GM23248 (cell line): ENCODE data around the gene KDM6A. TPM values are rescaled to one million over a fixed set of nuclear protein-coding genes. Genes with fewer than 3 reads are reported as not detected.
"Not testable (repeated sequence)": the region's sequence is repeated elsewhere in the genome, so short reads cannot be mapped to it uniquely, and the experiment has no call there.

Source experiments
- DNase-seq: peaks from one replicate; pipeline ENCODE4 v3.0.0-alpha.2; 2015
- H2AFZ ChIP-seq: fragments of 200-600 bp; sonication (generic); 2 replicates; pipeline ENCODE4 v1.6.1; 2016; ENCODE audit warnings: antibody characterized with exemption
- H3F3A ChIP-seq: fragments of 200-600 bp; sonication (generic); 2 replicates; pipeline ENCODE4 v1.6.1; 2016; ENCODE audit warnings: mild to moderate bottlenecking, antibody characterized with exemption, mixed run types; ENCODE audit not compliant: insufficient read depth
- H3K27ac ChIP-seq: fragments of 200-600 bp; sonication (generic); 2 replicates; pipeline ENCODE4 v1.5.1; 2016; ENCODE audit warnings: mild to moderate bottlenecking
- H3K27me3 ChIP-seq: fragments of 200-600 bp; sonication (generic); replicated peaks from 2 replicates; pipeline ENCODE4 v1.6.1; 2016; ENCODE audit warnings: mild to moderate bottlenecking; ENCODE audit not compliant: insufficient read depth
- H3K36me3 ChIP-seq: fragments of 200-600 bp; sonication (generic); 2 replicates; pipeline ENCODE4 v1.6.1; 2016; ENCODE audit warnings: low read depth, mild to moderate bottlenecking
- H3K4me1 ChIP-seq: fragments of 200-600 bp; sonication (generic); 2 replicates; pipeline ENCODE4 v1.6.1; 2016; ENCODE audit warnings: mild to moderate bottlenecking; ENCODE audit not compliant: insufficient read depth
- H3K4me2 ChIP-seq: fragments of 200-600 bp; sonication (generic); one replicate; pipeline ENCODE4 v1.6.1; 2016; ENCODE audit warnings: mild to moderate bottlenecking; ENCODE audit not compliant: unreplicated experiment
- H3K4me3 ChIP-seq: fragments of 200-600 bp; sonication (generic); 2 replicates; pipeline ENCODE4 v1.5.1; 2016; ENCODE audit warnings: mild to moderate bottlenecking
- H3K79me2 ChIP-seq: fragments of 200-600 bp; sonication (generic); 2 replicates; pipeline ENCODE4 v1.6.1; 2016; ENCODE audit warnings: mild to moderate bottlenecking; ENCODE audit not compliant: insufficient read depth
- H3K9ac ChIP-seq: fragments of 200-600 bp; sonication (generic); 2 replicates; pipeline ENCODE4 v1.6.1; 2016; ENCODE audit warnings: mild to moderate bottlenecking
- H3K9me2 ChIP-seq: fragments of 200-600 bp; sonication (generic); 2 replicates; pipeline ENCODE4 v1.6.1; 2016; ENCODE audit warnings: mixed run types, mild to moderate bottlenecking, moderate library complexity; ENCODE audit not compliant: insufficient read depth
- H3K9me3 ChIP-seq: fragments of 200-600 bp; sonication (generic); one replicate; pipeline ENCODE4 v1.6.1; 2017; ENCODE audit warnings: low read depth
- H4K20me1 ChIP-seq: fragments of 200-600 bp; sonication (generic); 2 replicates; pipeline ENCODE4 v1.6.0; 2016; ENCODE audit not compliant: insufficient read depth
- EZH2 ChIP-seq: fragments of 200-600 bp; sonication (generic); IDR thresholded peaks from 2 replicates; pipeline ENCODE4 v1.6.1; 2018; ENCODE audit warnings: antibody characterized with exemption, mild to moderate bottlenecking; ENCODE audit not compliant: insufficient read depth, poor library complexity, severe bottlenecking
- EZH2phosphoT487 ChIP-seq: fragments of 200-600 bp; sonication (generic); IDR thresholded peaks from 2 replicates; pipeline ENCODE4 v1.6.1; 2018; ENCODE audit warnings: antibody characterized with exemption, moderate library complexity, mild to moderate bottlenecking, low read depth; ENCODE audit not compliant: insufficient read depth
- WGBS, 2 experiments: methylation state at CpG; one replicate each; pipeline ENCODE4 v1.1.6; 2015 to 2017; ENCODE audit warnings: low lambda C conversion rate in 2 of 2, low coverage in 1 of 2; ENCODE audit errors: missing lambda C conversion rate in 2 of 2; 5-methylcytosine and 5-hydroxymethylcytosine counted together
- in situ Hi-C: fragments of 300-500 bp; cut with MboI; formaldehyde crosslinking; loops from 2 replicates; pipeline ENCODE4 v1.15.0; 2020
- polyA plus RNA-seq: library from polyadenylated mRNA; unstranded; fragments of >200 nt; fragmentation: Nextera tagmentation; extraction: Ambion mirVana; gene quantifications from 2 replicates; pipeline ENCODE4 v1.2.1, GENCODE V29; 2016
- total RNA-seq: library from RNA; depleted of rRNA; stranded (reverse); fragments of >200 nt; shearing (Covaris generic); gene quantifications from 2 replicates; pipeline ENCODE4 v1.2.3, GENCODE V29; 2014

The KDM6A gene
- total and polyA plus RNA-seq, 2 experiments from 2014 or later = 5.8 to 12.0 TPM

GRCh38 chrX:44938111-44938510, 65.1 kb downstream of the KDM6A start:
- Histone ChIP-seq H3K4me1 (no peaks in the 10 kb centered on the region), H3K4me2 (no peak overlapping the region), H3K9me3 (no peaks in the 10 kb centered on the region), H4K20me1 (no peaks in the 10 kb centered on the region; the same call in 1 of the 2 replicates), H3F3A (no peaks in the 10 kb centered on the region), H3K36me3 (no peaks in the 10 kb centered on the region), H3K79me2 (peaks cover 100% of the 10 kb centered on the region), H3K27ac (no peak overlapping the region), H2AFZ (no peak overlapping the region), H3K27me3 (no peaks in the 10 kb centered on the region), H3K4me3 (no peak overlapping the region), H3K9ac (no peak overlapping the region), H3K9me2 (no peaks in the 10 kb centered on the region)
- 96 to 98% methylated on average over 4 of the region's 4 CpGs for WGBS, 2 experiments
- TF ChIP-seq EZH2 (no peak), EZH2phosphoT487 (no peak)
- DNase-seq = no peak
- in situ Hi-C loops = no loop called here

- DNase-seq, H3K9ac ChIP-seq, H3K4me2 ChIP-seq, H3F3A ChIP-seq, H3K9me2 ChIP-seq, H3K36me3 ChIP-seq, H2AFZ ChIP-seq, in situ Hi-C loops, H3K27ac ChIP-seq, H3K4me3 ChIP-seq, H3K4me1 ChIP-seq, H3K9me3 ChIP-seq, H4K20me1 ChIP-seq, H3K27me3 ChIP-seq: not testable (repeated sequence)
- 89 to 98% methylated on average over 4 to 12 of the region's 12 CpGs for WGBS, 2 experiments
- H3K79me2 ChIP-seq = peaks cover 100% of the 10 kb centered on the region
Measured at GRCh38 chrX:44940541-44940940, 67.6 kb downstream of the KDM6A start.

- in situ Hi-C loops = no loop called here
- no peaks in the 10 kb centered on the region for H3K36me3 ChIP-seq
- no peaks in the 10 kb centered on the region for H3K4me1 ChIP-seq
- no peak for DNase-seq
- peaks cover 100% of the 10 kb centered on the region for H3K79me2 ChIP-seq
- no peaks in the 10 kb centered on the region for H3K9me3 ChIP-seq
- no peak overlapping the region for H3K4me3 ChIP-seq
- no peaks in the 10 kb centered on the region for H3F3A ChIP-seq
- 91 to 96% methylated on average over 3 of the region's 3 CpGs for WGBS, 2 experiments
- no peak overlapping the region for H2AFZ ChIP-seq
- no peak for TF ChIP-seq EZH2
- TF ChIP-seq EZH2phosphoT487 = no peak
- no peaks in the 10 kb centered on the region; the same call in 1 of the 2 replicates for H4K20me1 ChIP-seq
- H3K4me2 ChIP-seq = no peak overlapping the region
- H3K9ac ChIP-seq = no peak overlapping the region
- H3K27ac ChIP-seq = no peak overlapping the region
- no peaks in the 10 kb centered on the region for H3K27me3 ChIP-seq
- no peaks in the 10 kb centered on the region for H3K9me2 ChIP-seq
Measured at GRCh38 chrX:44943007-44943406, 70.0 kb downstream of the KDM6A start.

- Histone ChIP-seq H3K9me2 (no peaks in the 10 kb centered on the region), H3K4me3 (no peak overlapping the region), H3K4me1 (no peaks in the 10 kb centered on the region), H3K36me3 (no peaks in the 10 kb centered on the region), H3K9ac (no peak overlapping the region), H3F3A (no peaks in the 10 kb centered on the region), H2AFZ (no peak overlapping the region), H4K20me1 (no peaks in the 10 kb centered on the region; the same call in 1 of the 2 replicates), H3K27me3 (no peaks in the 10 kb centered on the region), H3K4me2 (no peak overlapping the region), H3K9me3 (no peaks in the 10 kb centered on the region), H3K79me2 (peaks cover 100% of the 10 kb centered on the region), H3K27ac (no peak overlapping the region)
- TF ChIP-seq EZH2 (no peak), EZH2phosphoT487 (no peak)
- 100% methylated on average over 1 of the region's 1 CpG for WGBS, 2 experiments
- DNase-seq = no peak
- in situ Hi-C loops = no loop called here
Measured at GRCh38 chrX:44944894-44945293, 71.9 kb downstream of the KDM6A start.

- Histone ChIP-seq H3K9ac (no peak overlapping the region), H3K9me3 (no peaks in the 10 kb centered on the region), H3K4me2 (no peak overlapping the region), H4K20me1 (no peaks in the 10 kb centered on the region), H3K27me3 (no peaks in the 10 kb centered on the region), H3F3A (no peaks in the 10 kb centered on the region), H3K4me3 (no peak overlapping the region), H3K9me2 (no peaks in the 10 kb centered on the region), H3K79me2 (peaks cover 100% of the 10 kb centered on the region), H3K27ac (no peak overlapping the region), H3K4me1 (no peaks in the 10 kb centered on the region), H2AFZ (no peak overlapping the region), H3K36me3 (no peaks in the 10 kb centered on the region)
- in situ Hi-C loops = no loop called here
- 92 to 96% methylated on average over 3 to 4 of the region's 4 CpGs for WGBS, 2 experiments
- TF ChIP-seq EZH2phosphoT487 = no peak
- TF ChIP-seq EZH2 = no peak
- no peak for DNase-seq
Measured at GRCh38 chrX:44945736-44946135, 72.7 kb downstream of the KDM6A start.
